Activated CD4-positive, alpha-beta T cell treated with anti-CD3 and anti-CD28 coated beads, Interleukin-10, Interleukin-2, amounts not matched to agents 100 ng/mL and 50 ng/mL, durations not matched to agents 16 hours and 8 hours (primary cell): ENCODE data around the gene GRAMD1B.
A peak's percentile ranks its signal among the peaks of the same experiment; 100 is the strongest.

Experiments used
- DNase-seq: peaks from one replicate; pipeline ENCODE4 v3.0.0-alpha.2; 2020

Gene GRAMD1B

DNA sequence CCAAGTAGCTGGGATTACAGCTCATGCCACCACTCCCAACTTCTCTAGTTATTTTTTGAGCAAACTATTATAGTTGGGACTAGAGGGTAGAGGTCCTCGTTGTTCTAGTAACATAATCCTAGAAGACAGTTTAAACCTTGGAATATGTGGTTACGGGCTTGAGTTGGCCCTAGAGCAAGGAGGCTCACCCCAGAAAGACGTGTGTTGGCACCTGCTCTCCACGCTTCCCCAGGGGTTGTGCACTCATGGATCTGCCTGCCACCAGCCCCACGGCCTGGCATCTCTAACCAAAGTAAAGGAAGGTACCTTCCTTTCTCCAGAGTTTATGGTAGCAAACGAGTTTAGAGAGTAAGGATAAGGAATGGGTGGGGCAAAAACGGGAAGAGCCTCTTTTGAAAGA lies 145.4 kb downstream of the GRAMD1B start:
- no peak for DNase-seq

DNA sequence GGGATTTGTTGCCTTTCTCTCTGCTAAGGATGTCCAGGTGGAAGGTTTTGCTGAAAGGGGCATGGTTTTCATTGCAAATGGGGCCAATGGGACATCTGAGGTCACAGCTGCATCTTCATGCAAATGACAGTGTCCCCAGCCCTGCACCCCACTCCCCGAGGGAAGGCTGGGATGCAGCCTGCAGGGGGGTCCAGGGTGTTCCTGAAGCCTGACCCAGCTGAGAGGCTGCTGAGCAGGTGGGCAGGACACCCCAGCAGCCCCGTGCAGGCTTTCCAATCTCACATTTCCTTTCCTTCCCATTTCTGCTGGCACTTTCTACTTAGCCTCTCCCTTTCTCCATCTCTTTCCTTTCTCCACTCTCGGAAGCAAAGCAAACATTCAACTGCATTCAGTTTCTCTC lies 146.0 kb downstream of the GRAMD1B start:
- no peak for DNase-seq

DNA sequence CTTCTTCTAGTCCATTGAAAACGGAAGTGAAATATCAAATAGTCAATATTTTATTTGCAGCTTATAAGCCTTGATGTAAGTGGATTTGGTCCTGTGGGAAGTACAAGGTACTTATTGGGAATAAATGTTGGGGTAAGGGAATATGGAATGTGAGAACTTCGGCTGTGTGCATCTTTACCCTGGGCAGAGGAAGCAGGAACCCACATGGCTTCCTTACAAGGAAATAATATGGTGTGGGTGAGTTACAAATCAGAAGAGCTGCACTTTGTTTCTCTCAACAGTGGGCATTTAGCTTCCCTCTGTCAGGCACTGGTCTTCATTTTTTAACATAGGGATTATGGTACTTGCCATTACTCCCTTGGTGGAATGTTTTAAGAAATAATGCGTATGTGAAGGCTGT lies 146.4 kb downstream of the GRAMD1B start:
- no peak for DNase-seq

DNA sequence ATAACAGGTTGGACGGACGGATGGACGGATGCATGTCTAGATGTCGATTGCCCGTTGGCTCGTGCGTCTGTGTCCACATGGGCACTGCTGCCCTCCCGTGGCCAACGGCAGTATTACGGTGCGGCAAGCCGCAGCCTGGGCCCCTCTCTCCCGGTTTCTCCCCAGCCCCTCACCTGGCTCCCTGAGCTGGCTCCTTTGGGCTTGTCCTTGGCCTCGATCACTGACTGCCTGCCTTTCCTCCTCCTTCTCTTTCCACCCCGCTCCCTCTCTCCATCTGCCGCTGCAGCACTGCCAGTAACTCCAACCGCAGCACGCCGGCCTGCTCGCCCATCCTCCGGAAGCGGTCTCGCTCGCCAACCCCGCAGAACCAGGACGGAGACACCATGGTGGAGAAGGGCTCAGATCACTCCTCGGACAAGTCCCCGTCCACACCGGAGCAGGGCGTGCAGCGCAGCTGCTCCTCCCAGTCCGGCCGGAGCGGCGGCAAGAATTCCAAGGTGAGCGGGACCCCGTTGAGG lies 147.1 kb downstream of the GRAMD1B start:
- peak; percentile 70 for DNase-seq

DNA sequence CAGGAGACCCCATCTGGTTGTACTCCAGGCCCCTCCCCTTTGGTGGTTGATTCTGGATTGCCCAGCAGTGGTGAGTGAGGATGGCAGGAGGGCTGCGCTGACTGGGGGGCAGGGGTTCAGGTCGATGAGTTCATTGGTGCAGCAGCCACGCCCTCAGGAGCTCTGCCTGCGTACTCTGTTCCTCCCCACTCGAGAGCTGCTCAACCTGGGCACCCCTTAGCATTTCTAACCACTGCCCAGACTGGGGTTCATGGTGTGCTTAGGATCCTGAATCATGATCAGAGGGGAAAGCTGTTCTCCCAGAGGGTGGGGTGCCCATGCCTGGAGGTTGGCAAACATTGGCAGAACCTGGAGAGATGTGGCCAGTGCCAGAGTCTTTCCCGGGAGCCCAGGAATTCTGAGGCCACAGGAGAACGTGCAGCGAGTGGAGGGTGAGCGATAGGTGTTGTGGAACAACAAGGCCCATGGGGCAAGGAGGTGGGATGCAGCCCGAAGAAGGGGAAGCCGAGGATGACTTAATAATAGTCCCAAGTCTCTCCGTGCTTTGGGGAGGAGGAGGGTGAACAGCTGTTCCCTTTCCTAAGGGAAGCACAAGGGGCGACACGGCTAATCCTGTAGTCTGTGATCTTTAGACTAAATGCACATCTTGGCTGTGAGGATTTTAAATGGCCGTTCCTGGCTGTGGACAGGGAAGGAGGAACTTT lies 148.9 kb downstream of the GRAMD1B start:
- no peak for DNase-seq

DNA sequence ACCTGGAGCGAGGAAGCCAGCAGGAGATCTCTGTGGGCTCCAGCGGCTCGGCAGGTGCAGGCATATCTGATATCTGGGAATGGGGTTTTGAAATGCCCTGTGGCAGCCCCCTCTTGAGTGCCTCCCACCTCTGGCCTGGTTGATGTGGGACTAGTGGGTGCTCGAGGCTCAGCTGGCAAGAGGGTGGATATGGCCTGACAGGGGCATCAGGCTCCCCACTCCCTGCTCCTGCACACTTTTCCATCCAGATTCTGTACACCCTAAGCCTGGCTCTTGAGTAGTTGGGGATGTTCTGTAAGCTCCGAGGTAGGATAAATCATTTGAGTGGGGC lies 149.4 kb downstream of the GRAMD1B start:
- no peak for DNase-seq

DNA sequence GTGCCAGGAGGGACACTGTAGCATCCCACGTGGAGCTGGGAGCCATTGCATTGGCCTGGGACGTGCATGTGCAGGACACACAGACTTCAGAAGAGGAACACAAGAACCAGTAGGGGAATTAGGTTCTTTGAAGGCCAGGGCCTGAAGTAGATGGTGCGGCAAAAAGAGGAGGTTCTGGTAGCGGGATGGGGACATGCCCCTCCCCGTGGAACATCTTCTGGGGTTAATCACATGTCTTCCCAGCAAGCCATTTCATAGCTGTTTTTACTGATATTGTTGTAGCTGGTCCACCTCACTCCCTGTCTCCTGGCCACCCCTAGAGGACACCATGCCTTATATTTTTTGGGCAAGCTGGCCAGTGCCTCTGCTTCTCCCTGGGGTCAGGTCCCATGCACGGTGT lies 150.1 kb downstream of the GRAMD1B start:
- no peak for DNase-seq

DNA sequence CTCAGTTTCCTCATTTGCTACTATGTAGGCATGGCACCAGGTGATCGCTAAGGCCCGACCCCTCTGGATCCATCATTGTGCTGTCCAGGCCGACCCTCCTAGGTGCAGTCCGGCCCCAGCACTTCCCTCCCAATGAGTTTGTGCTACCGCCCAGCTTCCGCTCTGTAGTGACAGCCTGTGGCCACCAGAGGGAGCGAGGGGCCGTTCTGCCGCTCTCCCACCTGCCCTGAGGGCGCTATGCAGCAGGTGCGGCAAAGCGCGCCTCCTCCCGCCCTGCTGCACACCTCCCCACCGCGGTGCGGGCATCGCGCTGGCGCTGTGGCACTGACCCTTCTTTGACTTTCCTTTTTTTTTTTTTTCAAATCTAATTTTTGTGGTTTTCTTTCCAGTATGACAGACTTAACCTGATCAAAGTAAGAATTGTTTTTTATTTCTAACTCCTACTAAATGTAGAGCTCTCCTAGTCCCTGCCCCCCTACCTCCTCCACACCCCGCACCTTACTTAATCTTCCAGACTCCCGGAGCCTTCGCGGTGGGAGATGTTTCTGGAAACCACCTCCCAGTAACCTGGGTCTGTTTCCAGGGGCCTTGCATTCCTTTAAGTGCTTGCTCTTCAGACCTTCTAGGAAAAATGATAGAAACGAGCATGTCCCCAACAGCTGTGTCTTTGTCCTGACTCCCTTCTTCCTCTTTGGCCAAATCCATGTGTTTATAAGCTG lies 150.6 kb downstream of the GRAMD1B start:
- peak; percentile 72 for DNase-seq

DNA sequence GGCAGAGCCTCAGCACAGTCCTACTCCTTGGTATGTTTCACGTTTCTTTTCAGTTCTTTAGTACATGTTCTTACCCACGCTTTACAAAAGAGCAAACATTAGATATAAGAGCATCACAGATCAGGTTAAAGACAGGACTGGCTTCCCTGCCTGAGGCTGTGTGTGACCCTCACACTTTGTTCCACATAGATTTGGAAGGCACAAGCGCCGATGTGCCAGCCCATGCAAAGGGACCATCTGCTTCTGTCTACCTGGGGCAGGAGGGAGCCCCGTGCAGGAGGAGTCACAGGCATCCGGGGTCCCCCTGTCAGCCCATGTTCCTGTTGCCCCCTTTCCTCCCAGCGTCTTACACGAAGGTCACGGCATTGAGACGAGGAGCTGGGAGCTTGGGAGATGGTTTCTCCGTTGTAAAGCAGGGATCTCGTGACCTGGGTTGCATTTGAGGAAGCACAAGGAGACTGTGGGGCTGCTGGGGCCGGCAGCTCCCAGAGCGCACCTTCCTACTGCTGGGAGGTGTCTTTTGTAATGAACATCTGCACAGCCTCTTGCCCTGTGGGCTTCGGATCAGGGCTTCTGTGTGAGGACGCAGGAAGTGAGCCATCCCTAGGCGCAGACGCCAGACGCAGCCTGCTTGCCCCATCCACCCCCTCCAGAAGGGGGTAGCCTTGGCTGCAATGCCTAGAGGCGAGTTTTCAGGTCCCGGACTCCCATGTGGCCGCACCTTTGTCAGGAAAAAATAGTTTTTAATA lies 151.8 kb downstream of the GRAMD1B start:
- no peak for DNase-seq

DNA sequence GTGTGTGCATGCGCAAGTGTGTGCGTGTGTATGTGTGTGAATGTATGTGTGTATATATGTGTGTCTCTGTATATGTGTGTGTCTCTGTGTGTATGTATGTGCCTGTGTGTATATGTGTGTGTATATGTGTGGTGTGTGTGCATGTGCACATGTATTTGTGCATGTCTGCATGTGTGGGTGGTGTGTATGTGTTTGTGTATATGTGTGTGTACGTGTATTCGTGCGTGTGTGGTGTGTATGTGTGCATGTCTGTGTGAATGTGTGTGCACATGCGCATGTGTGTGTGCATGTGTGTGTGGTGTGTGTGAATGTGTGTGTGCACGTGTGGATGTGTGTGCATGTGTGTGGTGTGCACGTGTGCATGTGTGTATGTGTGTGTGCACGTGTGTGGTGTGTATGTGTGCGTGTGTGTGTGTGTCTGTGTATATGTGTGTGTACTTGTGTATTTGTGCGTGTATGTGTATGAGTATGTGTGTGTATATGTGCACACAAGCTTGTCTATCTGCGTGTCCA lies 153.0 kb downstream of the GRAMD1B start:
- DNase-seq, result no peak

DNA sequence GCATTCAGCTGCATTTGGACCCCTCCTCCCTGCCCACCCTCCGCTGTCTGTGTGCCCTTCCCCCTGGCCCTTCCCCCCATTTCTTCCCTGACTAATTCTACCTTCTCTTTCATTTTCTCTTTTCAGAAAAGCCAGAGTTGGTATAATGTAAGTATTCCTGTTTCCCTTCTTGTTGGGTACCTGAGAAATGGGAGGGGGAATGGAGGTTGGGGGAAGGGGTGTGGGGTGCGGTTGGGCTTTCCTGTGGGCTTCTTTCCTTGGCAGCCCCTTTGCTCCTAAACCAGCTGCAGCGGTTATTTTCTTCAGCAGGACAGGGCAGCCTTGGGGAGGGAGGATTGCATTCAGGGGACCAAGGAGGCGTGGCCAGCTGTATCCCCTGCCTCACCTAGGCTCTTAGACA lies 154.1 kb downstream of the GRAMD1B start:
- no peak for DNase-seq

DNA sequence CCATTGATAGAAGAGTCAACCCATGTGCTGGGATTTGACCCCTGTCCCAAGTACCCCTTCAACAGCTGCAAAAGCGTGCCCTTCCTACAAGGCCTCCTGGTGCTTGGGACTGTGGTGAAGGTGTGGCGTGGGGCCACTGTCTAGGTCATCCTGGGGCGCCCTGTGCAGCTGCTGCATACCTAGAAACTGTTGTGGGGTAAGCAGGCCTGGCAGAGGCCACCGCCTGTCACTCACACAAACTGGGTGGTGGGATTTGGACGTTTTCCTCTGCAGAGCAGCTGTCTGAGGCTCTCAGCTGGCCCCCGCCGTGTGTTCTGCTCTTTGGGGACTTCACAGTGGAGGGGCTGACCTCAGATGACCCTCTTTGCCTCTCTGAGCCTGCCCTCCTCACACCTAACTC lies 154.7 kb downstream of the GRAMD1B start:
- no peak for DNase-seq

DNA sequence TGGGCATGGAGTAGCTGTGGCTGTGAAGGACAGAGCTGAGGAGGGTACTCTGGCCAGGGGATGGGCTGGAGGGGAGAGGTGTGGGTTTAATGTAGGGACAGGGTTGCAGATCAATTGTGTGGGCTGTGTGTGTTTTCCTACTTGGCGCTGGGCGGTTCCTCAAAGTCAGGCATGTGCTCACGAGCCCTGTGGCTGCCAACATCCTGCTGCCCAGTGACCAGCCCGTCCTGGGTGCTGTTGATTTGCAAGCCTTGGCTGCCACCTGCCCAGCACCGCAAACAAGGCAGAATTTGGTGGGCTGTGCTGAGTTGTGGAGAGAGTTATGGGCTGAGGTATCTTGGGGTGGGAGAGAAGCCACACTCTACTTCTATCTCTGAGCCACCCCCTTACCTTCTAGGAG lies 155.1 kb downstream of the GRAMD1B start:
- DNase-seq, result no peak

DNA sequence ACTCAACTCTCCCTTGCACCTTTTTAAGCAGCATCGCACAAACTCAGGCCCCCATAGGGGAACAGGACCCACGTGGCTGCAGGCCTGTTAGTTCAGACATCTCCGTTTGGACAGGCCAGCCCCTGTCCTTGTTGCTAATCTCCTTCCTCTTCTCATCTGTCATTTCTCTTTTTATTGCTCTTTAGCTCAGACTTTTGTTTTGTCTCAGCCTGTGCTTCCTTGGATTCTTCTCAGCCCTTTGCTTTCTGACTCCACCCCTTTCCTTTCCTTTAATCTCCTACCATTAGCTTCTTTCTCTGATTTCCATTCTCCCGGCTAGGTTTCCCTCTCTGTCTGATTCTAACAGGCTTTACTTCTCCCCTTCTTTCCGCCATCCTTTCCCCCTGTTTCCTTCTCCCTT lies 155.6 kb downstream of the GRAMD1B start:
- no peak for DNase-seq

DNA sequence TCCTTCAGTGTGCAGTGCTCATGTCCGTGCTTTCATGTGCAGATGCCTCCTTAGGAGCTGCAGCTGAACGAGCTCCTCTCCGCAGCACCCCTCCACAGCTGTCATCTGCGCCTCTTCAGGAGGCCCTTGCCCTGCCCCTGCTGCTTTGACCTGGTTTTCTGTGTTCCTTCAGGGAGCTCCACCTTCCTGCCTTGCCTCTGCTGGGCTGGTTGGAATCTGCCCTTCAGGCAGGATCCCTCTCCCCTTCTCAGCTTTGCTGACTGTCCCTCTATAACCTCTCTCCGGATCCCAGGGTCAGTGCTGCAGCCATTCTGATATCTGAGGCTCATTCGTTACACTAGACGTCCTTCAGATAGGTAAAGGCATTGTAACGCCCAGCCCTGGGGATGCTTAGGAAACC lies 156.5 kb downstream of the GRAMD1B start:
- DNase-seq, result no peak

DNA sequence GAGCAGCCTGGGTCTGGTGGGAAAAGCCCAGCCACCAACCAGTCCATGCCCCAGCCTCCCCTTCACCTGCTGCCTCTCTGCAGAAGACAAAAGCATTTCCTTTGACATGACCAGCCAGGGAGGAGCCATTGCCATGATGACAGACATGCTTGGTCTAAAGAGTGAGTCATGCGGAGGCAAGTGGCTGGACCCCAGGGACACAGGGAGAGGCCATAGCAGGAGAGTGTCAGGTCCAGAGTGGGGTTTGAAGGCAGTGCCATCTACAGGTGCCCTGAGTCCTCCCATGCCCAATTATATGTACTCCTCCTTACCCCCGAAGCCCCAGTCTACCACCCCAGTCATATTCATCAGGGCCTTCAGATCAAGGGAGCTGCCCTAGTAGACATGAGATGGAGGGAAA lies 157.0 kb downstream of the GRAMD1B start:
- DNase-seq, result no peak

DNA sequence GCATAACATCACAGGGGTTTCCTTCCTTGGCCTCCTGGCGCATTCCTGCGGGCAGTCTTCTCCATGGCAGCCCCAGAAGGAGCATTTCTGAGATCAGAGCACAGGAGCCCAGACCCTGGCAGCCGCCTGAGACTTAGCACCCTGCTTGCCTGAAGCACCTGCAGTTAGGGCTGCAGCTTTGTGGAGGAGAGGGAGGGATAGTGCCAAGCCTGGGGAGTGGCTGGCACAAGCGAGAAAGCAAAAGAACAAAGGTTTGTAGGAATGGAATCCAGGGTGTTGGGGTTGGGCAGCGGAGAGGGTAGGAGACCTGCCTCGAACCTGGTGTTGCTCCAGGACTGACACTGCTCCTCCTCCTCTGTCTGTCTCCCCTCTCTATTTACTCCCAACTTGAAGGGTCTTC lies 157.5 kb downstream of the GRAMD1B start:
- DNase-seq, result no peak

DNA sequence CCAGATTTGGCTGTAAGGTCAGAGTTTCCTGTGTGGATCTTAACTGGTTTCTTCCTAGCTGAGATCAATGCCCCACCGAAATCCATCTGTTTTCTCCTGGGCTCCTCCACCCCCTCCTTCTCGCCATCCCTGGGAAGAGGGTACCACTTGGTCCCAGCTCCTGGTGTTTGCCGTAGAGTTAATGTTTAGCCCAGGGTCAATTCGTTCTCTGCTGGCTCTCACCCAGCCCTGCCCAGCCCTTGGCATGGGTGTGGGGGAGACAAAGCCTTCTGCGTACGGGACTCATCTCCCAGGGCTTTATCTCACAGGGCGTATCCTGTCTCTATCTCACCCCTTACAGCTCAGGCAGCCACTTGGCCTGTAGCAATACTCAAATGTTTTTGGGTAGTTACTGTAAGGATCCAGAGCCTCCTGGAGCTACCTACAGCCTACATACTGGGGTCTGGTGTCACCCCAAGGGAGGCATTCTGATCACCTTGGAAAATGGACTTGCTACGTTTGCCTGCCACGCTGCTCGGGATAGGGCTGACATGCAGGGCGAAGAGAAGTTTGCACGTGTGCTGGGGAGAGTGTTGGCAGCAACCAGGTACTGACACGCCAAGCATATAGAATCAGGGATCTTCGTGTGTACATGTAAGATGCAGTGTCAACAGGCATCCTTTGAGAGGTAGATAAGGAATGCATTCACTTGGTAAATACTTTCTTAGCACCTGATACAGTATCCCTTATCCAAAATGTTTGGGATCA lies 158.2 kb downstream of the GRAMD1B start:
- no peak for DNase-seq

DNA sequence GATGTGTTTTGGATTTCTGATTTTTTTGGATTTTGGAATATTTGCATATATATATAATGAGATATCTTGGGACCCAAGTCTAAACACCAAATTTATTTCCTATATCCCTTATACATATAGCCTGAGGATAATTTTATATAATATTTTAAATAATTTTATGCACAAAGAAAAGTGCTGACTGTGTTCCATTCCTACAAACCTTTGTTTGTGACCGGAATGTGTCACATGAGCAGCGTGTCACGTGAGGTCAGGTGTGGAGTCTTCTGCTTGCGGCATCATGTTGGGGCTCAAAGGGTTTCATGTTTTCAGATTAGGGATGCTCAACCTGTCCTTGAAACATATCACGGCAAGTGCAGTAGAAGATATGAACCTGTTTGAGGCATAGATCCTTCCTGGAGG lies 158.8 kb downstream of the GRAMD1B start:
- no peak for DNase-seq

DNA sequence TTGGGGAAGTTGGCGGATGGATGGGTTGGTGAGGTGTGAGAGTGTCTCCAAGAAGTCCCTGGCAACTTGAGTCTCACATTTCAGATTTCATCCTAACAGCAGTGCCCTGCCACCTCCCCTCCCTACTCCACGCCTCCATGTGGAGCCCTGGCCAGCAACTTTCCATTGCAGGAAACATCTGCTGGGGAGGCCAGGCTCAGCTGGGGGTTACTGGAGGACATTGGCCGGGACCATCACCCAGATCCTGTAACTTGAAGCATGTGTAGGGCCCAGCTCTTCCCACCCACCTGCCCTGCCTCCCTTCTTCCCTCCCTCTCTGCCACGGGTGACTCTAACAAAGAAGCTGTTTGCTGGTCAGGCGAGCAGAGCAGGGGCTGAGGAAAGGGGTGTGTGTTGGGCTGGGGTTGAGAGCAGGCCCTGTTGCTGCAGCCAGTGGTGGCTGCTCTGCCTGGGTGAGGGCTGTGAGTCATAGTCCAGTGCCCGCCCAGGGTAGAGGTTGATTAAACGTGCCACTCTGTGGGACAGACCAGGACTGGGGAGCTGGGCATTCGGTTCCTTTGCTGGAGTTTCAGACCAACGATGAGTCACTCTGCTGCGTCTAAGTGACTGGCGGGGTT lies 160.3 kb downstream of the GRAMD1B start:
- no peak for DNase-seq

DNA sequence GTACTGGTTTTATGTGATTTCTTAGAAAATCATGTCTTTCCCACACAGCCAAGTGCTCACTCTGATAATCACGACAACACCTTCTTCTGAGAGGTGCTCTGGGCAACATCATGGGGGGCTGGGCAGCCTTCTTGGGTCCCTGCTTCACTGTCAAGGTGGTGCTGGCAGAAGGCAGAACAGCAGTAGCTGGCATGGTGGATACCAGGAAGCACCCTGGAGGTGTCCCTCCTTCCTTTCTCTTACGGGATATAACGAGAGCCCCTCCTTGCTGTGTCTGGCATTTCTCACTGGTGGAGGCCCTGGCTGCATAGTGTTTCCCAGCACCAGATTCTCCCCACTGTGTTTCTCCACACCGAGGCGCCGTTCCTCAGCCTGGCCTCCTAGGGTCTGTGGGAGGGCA lies 163.5 kb downstream of the GRAMD1B start:
- no peak for DNase-seq

DNA sequence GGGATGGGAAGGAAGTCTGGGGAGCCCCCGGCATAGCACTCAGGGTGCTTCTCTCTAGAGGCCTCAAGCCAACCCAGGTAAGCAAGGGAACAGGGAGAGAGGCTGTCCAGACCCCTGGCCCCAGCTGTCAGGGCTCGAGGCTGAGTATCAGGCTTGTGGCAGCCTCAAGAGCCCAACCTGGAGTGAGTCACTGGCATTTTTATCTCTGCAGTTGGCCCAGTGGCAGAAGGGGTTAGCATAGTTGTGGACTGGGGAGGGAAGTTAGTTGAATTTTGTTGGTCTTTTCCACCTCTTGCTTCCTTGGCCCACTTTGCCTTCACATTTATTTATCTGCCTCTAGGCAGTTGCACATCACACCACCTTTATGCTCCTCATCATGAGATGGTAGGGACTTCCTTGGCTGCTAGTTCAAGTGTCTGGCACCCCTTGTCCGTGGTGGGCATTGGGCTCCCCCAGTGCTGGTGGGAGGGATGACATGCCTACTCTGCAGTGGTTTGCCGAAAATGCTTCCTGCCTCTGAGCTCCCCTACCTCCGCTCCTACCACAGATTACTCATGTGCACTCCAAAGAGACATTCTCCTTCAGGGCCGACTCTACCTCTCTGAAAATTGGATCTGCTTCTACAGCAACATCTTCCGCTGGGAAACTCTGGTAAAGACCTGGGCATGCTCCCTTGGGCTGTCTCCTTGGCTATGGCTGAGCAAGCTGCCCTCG lies 164.3 kb downstream of the GRAMD1B start:
- no peak for DNase-seq
